Neural cell (in vitro differentiated cells): Measurements from ENCODE around the gene TMEM231. TPM values are rescaled to one million over a fixed set of nuclear protein-coding genes. Genes with fewer than 3 reads are reported as not detected.
"Not testable (repeated sequence)": the region's sequence is repeated elsewhere in the genome, so short reads cannot be mapped to it uniquely, and the experiment has no call there.

ENCODE experiments used
- H2AFZ ChIP-seq: fragments of 200-600, 300-800 bp; sonication (generic), shearing (Covaris generic); 2 replicates; pipeline ENCODE4 v1.6.0; 2014; ENCODE audit warnings: low read depth, mild to moderate bottlenecking, antibody characterized with exemption, low read length, moderate library complexity
- H3F3A ChIP-seq: fragments of 200-600 bp; shearing (Covaris generic); 2 replicates; pipeline ENCODE4 v1.6.1; 2016; ENCODE audit warnings: mild to moderate bottlenecking, moderate library complexity, mixed read lengths, antibody characterized with exemption, low read length; ENCODE audit not compliant: insufficient read depth, poor library complexity, severe bottlenecking
- H3K27ac ChIP-seq: fragments of 200-600, 300-800 bp; sonication (generic), shearing (Covaris generic); 2 replicates; pipeline ENCODE4 v1.5.1; 2014; ENCODE audit warnings: mild to moderate bottlenecking, low read length, moderate library complexity
- H3K27me3 ChIP-seq: fragments of 300-800, 200-600 bp; sonication (generic), shearing (Covaris generic); 2 replicates; pipeline ENCODE4 v1.6.0; 2014; ENCODE audit warnings: mild to moderate bottlenecking, low read depth, low read length, moderate library complexity; ENCODE audit not compliant: insufficient read depth
- H3K36me3 ChIP-seq: fragments of 300-800, 200-600 bp; sonication (generic), shearing (Covaris generic); 2 replicates; pipeline ENCODE4 v1.5.1; 2014; ENCODE audit warnings: mild to moderate bottlenecking, antibody characterized with exemption, low read length, moderate library complexity; ENCODE audit not compliant: insufficient read depth
- H3K4me2 ChIP-seq: fragments of 300-800, 200-600 bp; sonication (generic), shearing (Covaris generic); 2 replicates; pipeline ENCODE4 v1.6.0; 2014; ENCODE audit warnings: mild to moderate bottlenecking, low read length
- H3K4me3 ChIP-seq: fragments of 300-800, 200-600 bp; sonication (generic), shearing (Covaris generic); 2 replicates; pipeline ENCODE4 v1.5.1; 2014; ENCODE audit warnings: mild to moderate bottlenecking, low read length, moderate library complexity
- H3K79me2 ChIP-seq: fragments of 200-600 bp; shearing (Covaris generic); replicated peaks from 2 replicates; pipeline ENCODE4 v1.6.0; 2014; ENCODE audit warnings: mild to moderate bottlenecking, low read length, moderate library complexity; ENCODE audit not compliant: insufficient read depth
- H3K9ac ChIP-seq: fragments of 300-800, 200-600 bp; sonication (generic), shearing (Covaris generic); 2 replicates; pipeline ENCODE4 v1.6.1; 2016; ENCODE audit warnings: mild to moderate bottlenecking, low read length, mixed read lengths
- H3K9me2 ChIP-seq: fragments of 200-600 bp; shearing (Covaris generic); 2 replicates; pipeline ENCODE4 v1.6.1; 2016; ENCODE audit warnings: mild to moderate bottlenecking, low read length, mixed read lengths; ENCODE audit not compliant: insufficient read depth
- H3K9me3 ChIP-seq: fragments of 200-600, 300-800 bp; sonication (generic), shearing (Covaris generic); 2 replicates; pipeline ENCODE4 v1.6.1; 2016; ENCODE audit warnings: mild to moderate bottlenecking, mixed run types, low read length, moderate library complexity, mixed read lengths
- H4K20me1 ChIP-seq: fragments of 200-600 bp; shearing (Covaris generic); 2 replicates; pipeline ENCODE4 v1.6.1; 2016; ENCODE audit warnings: mild to moderate bottlenecking, mixed run types; ENCODE audit not compliant: insufficient read depth
- EP300 ChIP-seq: fragments of 450-650 bp; conservative IDR thresholded peaks from 2 replicates; pipeline ENCODE4 v1.6.1; 2014; ENCODE audit warnings: antibody characterized with exemption, mild to moderate bottlenecking, moderate library complexity; ENCODE audit not compliant: poor library complexity, severe bottlenecking
- EZH2 ChIP-seq: fragments of 200-600, 300-800 bp; shearing (Covaris generic), sonication (generic); IDR thresholded peaks from 2 replicates; pipeline ENCODE4 v1.6.1; 2014; ENCODE audit warnings: antibody characterized with exemption, low read length, borderline replicate concordance, mild to moderate bottlenecking; ENCODE audit not compliant: insufficient read depth, poor library complexity, severe bottlenecking
- MXI1 ChIP-seq: fragments of 450-650 bp; conservative IDR thresholded peaks from 2 replicates; pipeline ENCODE4 v1.6.1; 2014; ENCODE audit warnings: antibody characterized with exemption, mild to moderate bottlenecking; ENCODE audit not compliant: poor library complexity, severe bottlenecking
- POLR2AphosphoS5 ChIP-seq: IDR thresholded peaks from 2 replicates; pipeline ENCODE4 v1.6.1; 2012
- RAD21 ChIP-seq: fragments of 450-650 bp; conservative IDR thresholded peaks from 2 replicates; pipeline ENCODE4 v1.6.1; 2014; ENCODE audit warnings: antibody characterized with exemption, mild to moderate bottlenecking, moderate library complexity
- SMC3 ChIP-seq: fragments of 450-650 bp; conservative IDR thresholded peaks from 2 replicates; pipeline ENCODE4 v1.6.1; 2014; ENCODE audit warnings: antibody characterized with exemption, mild to moderate bottlenecking, moderate library complexity; ENCODE audit not compliant: poor library complexity
- TAF1 ChIP-seq: IDR thresholded peaks from 2 replicates; pipeline ENCODE4 v1.6.1; 2012; ENCODE audit warnings: low read depth
- polyA plus RNA-seq: library from polyadenylated mRNA; depleted of rRNA; stranded (reverse); fragments of >200 nt; gene quantifications from 2 replicates; pipeline ENCODE4 v1.2.3, GENCODE V29; 2014
- TF ChIP-seq, protein P1 (sequence below): IDR thresholded peaks from 2 replicates; pipeline ENCODE4 v1.6.1; 2012; ENCODE audit warnings: borderline replicate concordance
- TF ChIP-seq, protein P2 (sequence below): fragments of 450-650 bp; IDR thresholded peaks from 2 replicates; pipeline ENCODE4 v1.5.1; 2014; ENCODE audit warnings: antibody characterized with exemption, mild to moderate bottlenecking, moderate library complexity; ENCODE audit not compliant: poor library complexity, severe bottlenecking

TMEM231 gene
- polyA plus RNA-seq, 1 donor from 2014 or later: 19.6 TPM

DNA sequence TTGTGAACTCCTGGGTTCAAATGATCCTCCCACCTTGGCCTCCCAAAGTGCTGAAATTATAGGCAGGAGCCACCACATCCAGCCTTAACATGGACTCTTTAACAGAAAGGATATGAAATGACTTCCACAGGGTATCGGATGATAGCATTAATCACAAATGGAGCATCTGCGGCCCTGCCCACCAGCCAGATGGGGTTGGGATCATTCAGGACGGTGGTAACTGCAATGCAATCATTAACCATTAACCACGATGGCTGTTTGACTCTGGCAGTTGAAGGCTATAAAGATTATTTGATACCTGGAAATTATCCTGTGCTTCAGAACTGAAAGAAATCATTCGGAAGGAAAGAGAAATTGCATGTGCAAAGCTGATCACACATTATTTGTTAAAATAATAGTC lies 14.8 kb downstream of the TMEM231 start:
- Histone ChIP-seq H2AFZ (no peak overlapping the region), H3K4me2 (no peak overlapping the region), H3K9me2 (no peaks in the 10 kb centered on the region), H3K9me3 (no peaks in the 10 kb centered on the region), H3F3A (no peaks in the 10 kb centered on the region), H3K27ac (no peak overlapping the region), H4K20me1 (no peaks in the 10 kb centered on the region), H3K79me2 (no peaks in the 10 kb centered on the region), H3K4me3 (no peak overlapping the region), H3K36me3 (no peaks in the 10 kb centered on the region), H3K9ac (no peak overlapping the region), H3K27me3 (no peaks in the 10 kb centered on the region)
- TF ChIP-seq, protein P1, sequence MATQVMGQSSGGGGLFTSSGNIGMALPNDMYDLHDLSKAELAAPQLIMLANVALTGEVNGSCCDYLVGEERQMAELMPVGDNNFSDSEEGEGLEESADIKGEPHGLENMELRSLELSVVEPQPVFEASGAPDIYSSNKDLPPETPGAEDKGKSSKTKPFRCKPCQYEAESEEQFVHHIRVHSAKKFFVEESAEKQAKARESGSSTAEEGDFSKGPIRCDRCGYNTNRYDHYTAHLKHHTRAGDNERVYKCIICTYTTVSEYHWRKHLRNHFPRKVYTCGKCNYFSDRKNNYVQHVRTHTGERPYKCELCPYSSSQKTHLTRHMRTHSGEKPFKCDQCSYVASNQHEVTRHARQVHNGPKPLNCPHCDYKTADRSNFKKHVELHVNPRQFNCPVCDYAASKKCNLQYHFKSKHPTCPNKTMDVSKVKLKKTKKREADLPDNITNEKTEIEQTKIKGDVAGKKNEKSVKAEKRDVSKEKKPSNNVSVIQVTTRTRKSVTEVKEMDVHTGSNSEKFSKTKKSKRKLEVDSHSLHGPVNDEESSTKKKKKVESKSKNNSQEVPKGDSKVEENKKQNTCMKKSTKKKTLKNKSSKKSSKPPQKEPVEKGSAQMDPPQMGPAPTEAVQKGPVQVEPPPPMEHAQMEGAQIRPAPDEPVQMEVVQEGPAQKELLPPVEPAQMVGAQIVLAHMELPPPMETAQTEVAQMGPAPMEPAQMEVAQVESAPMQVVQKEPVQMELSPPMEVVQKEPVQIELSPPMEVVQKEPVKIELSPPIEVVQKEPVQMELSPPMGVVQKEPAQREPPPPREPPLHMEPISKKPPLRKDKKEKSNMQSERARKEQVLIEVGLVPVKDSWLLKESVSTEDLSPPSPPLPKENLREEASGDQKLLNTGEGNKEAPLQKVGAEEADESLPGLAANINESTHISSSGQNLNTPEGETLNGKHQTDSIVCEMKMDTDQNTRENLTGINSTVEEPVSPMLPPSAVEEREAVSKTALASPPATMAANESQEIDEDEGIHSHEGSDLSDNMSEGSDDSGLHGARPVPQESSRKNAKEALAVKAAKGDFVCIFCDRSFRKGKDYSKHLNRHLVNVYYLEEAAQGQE: no peak
- TF ChIP-seq, protein P2, sequence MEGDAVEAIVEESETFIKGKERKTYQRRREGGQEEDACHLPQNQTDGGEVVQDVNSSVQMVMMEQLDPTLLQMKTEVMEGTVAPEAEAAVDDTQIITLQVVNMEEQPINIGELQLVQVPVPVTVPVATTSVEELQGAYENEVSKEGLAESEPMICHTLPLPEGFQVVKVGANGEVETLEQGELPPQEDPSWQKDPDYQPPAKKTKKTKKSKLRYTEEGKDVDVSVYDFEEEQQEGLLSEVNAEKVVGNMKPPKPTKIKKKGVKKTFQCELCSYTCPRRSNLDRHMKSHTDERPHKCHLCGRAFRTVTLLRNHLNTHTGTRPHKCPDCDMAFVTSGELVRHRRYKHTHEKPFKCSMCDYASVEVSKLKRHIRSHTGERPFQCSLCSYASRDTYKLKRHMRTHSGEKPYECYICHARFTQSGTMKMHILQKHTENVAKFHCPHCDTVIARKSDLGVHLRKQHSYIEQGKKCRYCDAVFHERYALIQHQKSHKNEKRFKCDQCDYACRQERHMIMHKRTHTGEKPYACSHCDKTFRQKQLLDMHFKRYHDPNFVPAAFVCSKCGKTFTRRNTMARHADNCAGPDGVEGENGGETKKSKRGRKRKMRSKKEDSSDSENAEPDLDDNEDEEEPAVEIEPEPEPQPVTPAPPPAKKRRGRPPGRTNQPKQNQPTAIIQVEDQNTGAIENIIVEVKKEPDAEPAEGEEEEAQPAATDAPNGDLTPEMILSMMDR: no peak
- no peak for TF ChIP-seq TAF1
- TF ChIP-seq MXI1: no peak
- no peak for TF ChIP-seq EP300
- TF ChIP-seq EZH2: no peak
- no peak for TF ChIP-seq SMC3
- no peak for TF ChIP-seq POLR2AphosphoS5
- TF ChIP-seq RAD21: no peak

DNA sequence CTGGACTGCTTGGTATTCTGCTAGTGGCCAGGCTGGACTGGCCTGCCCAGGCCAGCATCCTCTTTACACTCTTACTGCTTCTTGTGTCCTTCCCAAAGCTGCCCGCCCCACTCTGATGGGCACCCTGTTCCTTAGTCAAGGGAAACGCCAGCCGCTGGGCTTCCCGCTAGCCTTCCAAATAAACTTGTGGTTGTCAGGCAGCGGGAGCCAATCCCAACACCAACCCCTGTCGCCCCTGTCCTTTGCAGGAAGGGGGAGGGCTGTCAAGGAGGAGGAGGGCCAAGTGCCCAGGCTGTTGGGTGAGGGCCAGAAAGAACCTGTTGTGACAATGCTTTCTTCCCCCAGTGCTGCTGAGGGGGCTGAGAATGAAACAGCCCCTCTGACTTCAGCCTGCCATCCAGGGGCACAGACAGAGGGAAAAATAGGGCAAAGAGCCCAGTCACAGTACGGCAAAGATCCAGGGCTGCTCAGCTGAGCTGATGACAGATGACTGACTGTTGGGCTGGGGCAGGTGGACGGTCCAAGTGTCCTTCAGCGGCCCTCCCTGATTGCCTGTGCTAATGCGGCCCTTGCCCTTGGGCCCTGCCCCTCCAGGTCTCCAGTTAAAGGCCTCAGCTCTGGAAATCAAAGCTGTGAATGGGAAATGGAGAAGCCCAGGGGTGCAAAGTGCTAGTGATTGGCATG lies 17.0 kb downstream of the TMEM231 start:
- H3K9me2 ChIP-seq, H3F3A ChIP-seq, H3K79me2 ChIP-seq, H2AFZ ChIP-seq, H3K36me3 ChIP-seq, H3K9me3 ChIP-seq, H4K20me1 ChIP-seq, H3K9ac ChIP-seq, H3K4me2 ChIP-seq, H3K27me3 ChIP-seq, H3K4me3 ChIP-seq, H3K27ac ChIP-seq: not testable (repeated sequence)

DNA sequence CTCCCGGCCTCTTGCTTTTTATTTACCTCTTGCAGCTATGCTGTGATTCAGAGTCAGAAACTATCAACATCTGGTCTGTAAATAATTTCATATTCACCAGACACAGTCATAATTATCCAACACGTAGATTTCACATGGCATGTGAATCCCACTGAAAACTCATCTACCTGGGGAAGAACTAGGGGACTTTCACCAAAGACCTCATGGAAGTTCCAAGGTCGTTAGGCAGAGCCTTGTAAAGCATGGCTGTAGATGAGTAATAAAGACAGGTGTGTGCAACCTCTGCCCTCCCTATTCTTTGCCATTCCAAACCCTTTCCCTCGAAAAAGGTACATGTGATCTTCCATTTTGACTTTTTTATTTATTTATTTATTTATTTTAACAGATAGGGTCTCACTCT lies 18.3 kb downstream of the TMEM231 start:
- H3K9me3 ChIP-seq: no peaks in the 10 kb centered on the region
- no peaks in the 10 kb centered on the region for H3K27me3 ChIP-seq
- H3K4me3 ChIP-seq: no peak overlapping the region
- H3K27ac ChIP-seq: no peak overlapping the region
- H3K9me2 ChIP-seq: no peaks in the 10 kb centered on the region
- no peaks in the 10 kb centered on the region for H3F3A ChIP-seq
- H3K79me2 ChIP-seq: no peaks in the 10 kb centered on the region
- H3K4me2 ChIP-seq: no peak overlapping the region
- no peaks in the 10 kb centered on the region for H4K20me1 ChIP-seq
- no peak for TF ChIP-seq RAD21
- TF ChIP-seq, protein P2: no peak
- TF ChIP-seq, protein P1: no peak
- no peak for TF ChIP-seq EP300
- no peak for TF ChIP-seq TAF1
- H3K9ac ChIP-seq: no peak overlapping the region
- no peak overlapping the region for H2AFZ ChIP-seq
- H3K36me3 ChIP-seq: no peaks in the 10 kb centered on the region
